IPS-18c (cell line): ENCODE data around the gene GADD45G.

Experiments used
- H3K4me3 ChIP-seq: 2 replicates; pipeline ENCODE4 v1.7.0; 2013; ENCODE audit warnings: low read depth, mild to moderate bottlenecking, low read length, moderate library complexity; ENCODE audit not compliant: insufficient read depth
- H3K9me3 ChIP-seq: one replicate; pipeline ENCODE4 v1.6.1; 2013; ENCODE audit warnings: mild to moderate bottlenecking, low read length, moderate library complexity; ENCODE audit not compliant: control insufficient read depth, insufficient read depth

The GADD45G gene

GRCh38 chr9:89634995-89635742 is 30.4 kb downstream of the GADD45G start:
- Histone ChIP-seq H3K9me3 (no peaks in the 10 kb centered on the region), H3K4me3 (no peak overlapping the region)

- Histone ChIP-seq H3K4me3 (no peak overlapping the region), H3K9me3 (peaks cover 1% of the 10 kb centered on the region)
These were observed 31.0 kb downstream of the GADD45G start for GRCh38 chr9:89635816-89636215.

DNA sequence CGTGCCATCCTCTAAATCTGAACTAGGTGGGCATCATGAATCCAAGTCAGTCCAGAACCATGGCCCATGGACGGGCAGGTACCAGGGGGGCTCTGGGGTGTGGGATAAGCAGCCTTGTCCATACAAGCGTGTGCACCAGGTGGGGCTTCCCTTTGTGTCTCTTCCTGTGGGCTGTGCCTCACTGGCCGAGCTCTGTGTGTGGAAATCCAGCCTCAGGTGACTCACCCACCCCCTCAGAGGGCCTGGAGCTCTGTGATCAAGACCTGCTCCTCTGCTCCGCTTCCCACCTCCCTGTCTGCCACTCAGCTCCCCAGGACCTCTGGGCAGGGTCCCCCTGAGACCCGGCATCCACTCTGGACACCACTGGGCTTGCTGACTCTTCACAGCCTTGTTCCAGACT is 33.0 kb downstream of the GADD45G start:
- Histone ChIP-seq H3K9me3 (peaks cover 4% of the 10 kb centered on the region), H3K4me3 (no peak overlapping the region)

DNA sequence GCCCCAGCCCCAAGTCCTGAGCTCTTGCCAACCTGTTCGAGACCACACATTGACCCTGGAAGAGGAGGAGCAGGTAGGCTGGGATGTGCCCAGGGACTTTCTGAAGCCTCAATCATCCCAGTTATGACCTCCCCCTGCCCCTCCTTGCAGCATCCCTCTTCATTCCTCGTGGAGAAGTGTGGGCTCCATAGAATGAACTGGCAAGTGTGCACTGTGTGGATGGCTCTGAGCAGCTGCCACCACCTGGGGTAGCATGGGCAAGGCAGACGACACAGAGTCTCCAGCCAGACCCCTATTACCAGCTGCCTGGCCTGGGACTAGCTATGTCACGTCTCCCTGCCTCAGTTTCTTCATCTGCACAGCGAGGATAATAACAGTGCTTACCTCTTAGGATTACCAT is 33.5 kb downstream of the GADD45G start:
- Histone ChIP-seq H3K9me3 (peaks cover 4% of the 10 kb centered on the region), H3K4me3 (no peak overlapping the region)

- Histone ChIP-seq H3K4me3 (no peak overlapping the region), H3K9me3 (peaks cover 4% of the 10 kb centered on the region)
These were observed 34.1 kb downstream of the GADD45G start for GRCh38 chr9:89638893-89639292.

GRCh38 chr9:89639367-89639795 is 34.6 kb downstream of the GADD45G start:
- H3K9me3 ChIP-seq = peaks cover 4% of the 10 kb centered on the region
- H3K4me3 ChIP-seq = no peak overlapping the region

GRCh38 chr9:89639961-89640360 is 35.1 kb downstream of the GADD45G start:
- Histone ChIP-seq H3K4me3 (no peak overlapping the region), H3K9me3 (peaks cover 4% of the 10 kb centered on the region)

GRCh38 chr9:89640361-89640760 is 35.5 kb downstream of the GADD45G start:
- Histone ChIP-seq H3K4me3 (no peak overlapping the region), H3K9me3 (peaks cover 4% of the 10 kb centered on the region)

DNA sequence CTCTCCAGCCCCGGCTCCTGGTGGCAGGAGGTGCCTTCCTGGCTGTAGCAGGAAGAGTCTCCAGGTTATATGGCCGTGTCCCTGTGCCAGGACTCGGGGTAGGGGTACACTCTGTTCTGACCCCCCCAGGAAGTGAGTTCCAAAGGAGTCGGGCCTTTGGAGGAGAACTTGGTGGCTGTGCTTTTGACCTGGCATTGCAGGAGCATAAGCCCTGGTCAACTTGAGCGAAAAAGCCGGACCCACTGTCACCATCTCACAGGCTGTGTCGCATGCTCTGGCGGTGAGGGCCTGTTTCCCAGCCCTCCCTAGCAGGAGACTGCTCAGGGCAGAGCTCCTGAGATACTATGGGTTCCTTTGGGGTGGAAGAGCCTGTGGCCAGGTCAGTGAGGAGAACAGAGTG is 36.0 kb downstream of the GADD45G start:
- H3K4me3 ChIP-seq = no peak overlapping the region

GRCh38 chr9:89641980-89642379 is 37.2 kb downstream of the GADD45G start:
- Histone ChIP-seq H3K4me3 (no peak overlapping the region), H3K9me3 (peaks cover 4% of the 10 kb centered on the region)

More for the DNA sequence above, 36.0 kb downstream of the GADD45G start:
- peaks cover 4% of the 10 kb centered on the region for H3K9me3 ChIP-seq

DNA sequence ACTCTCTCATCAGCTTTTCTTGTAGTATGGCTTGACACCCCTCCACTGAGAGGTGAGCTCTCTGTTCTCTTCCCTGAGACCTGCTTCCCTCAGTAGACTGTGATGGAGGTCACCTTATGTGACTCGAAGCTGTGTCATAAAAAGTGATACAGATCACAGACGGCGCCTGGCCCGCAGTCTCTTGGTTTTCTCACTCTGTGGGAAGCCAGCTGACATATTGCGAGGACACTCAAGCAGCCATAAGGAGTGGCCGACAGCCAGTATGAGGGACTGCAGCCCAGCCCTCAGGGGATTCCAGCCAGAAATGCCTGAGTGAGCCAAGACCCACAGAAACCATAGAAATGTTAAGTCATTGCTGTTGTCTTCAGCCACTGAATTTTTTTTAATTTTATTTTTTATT is 38.0 kb downstream of the GADD45G start:
- Histone ChIP-seq H3K4me3 (no peak overlapping the region), H3K9me3 (peaks cover 4% of the 10 kb centered on the region)

DNA sequence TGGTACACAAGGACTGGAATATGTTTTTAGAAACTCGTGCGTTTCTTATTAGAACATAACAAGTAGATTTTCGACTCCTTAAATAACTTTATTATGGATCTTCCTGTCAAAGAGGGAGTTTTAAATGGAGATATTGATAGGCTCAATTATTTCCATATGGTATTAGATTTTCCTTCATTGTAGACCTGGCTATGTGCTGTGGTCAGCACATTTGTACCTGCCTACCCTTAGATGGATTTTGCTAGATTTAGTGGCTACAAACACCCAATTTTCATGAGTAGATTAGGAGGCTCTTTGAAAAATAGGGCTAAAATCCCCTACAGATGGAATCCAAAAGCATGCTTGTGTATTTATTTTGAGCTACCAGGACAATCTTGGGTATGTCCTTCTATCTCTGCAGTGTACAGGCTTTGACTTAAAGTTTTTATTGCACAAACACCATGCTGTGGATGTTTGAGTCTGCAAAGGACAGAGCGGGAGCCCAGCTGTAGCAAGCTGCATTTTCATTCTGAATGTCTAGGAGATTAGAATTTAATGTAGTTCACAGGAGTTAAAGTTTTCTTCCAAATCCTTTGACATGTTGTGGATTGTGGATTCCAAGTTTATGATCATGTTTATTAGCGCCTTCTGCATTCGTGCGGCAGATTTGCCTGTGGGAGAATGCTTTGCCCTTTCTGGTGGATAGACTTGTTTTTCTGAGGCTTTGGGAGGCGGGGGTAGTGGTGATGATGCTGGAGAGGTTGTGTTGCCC is 41.6 kb downstream of the GADD45G start:
- H3K9me3 ChIP-seq = peaks cover 2% of the 10 kb centered on the region
- H3K4me3 ChIP-seq = no peak overlapping the region

- Histone ChIP-seq H3K9me3 (peaks cover under 1% of the 10 kb centered on the region), H3K4me3 (no peak overlapping the region)
These were observed 42.7 kb downstream of the GADD45G start for GRCh38 chr9:89647366-89648128.

- H3K4me3 ChIP-seq = no peak overlapping the region
- H3K9me3 ChIP-seq = no peaks in the 10 kb centered on the region
These were observed 43.6 kb downstream of the GADD45G start for GRCh38 chr9:89648247-89649000.

GRCh38 chr9:89649039-89649691 is 44.4 kb downstream of the GADD45G start:
- H3K9me3 ChIP-seq = no peaks in the 10 kb centered on the region
- no peak overlapping the region for H3K4me3 ChIP-seq

- no peak overlapping the region for H3K4me3 ChIP-seq
- H3K9me3 ChIP-seq = no peaks in the 10 kb centered on the region
These were observed 49.3 kb downstream of the GADD45G start for GRCh38 chr9:89654025-89654662.
